GM04503 (cell line): Measurements from ENCODE around the gene PLXNA2.

Experiments used
- DNase-seq: peaks from one replicate; pipeline ENCODE4 v3.0.0-alpha.2; 2012; ENCODE audit warnings: low read depth

Gene PLXNA2

GRCh38 chr1:208117826-208118225 lies 126.4 kb downstream of the PLXNA2 start:
- no peak for DNase-seq

DNA sequence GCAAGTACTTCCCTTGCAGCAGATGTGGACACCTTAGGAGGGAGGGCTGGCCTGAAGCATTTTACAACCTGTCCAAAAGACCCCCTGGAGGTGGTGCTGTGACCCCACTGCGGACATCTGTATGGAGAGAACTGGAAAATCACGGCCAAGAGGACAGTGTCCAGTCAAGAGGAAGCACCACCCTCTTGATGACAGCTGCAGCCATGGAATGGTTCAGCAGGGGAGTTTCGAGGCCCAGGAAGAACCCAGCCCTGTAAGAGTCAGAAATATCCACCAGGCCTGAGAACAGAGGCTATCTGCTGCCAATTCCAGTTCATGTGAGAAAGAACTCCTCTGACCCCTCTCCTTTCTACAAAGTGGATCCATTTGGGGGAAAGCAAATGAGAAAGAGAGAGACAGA lies 126.8 kb downstream of the PLXNA2 start:
- no peak for DNase-seq

DNA sequence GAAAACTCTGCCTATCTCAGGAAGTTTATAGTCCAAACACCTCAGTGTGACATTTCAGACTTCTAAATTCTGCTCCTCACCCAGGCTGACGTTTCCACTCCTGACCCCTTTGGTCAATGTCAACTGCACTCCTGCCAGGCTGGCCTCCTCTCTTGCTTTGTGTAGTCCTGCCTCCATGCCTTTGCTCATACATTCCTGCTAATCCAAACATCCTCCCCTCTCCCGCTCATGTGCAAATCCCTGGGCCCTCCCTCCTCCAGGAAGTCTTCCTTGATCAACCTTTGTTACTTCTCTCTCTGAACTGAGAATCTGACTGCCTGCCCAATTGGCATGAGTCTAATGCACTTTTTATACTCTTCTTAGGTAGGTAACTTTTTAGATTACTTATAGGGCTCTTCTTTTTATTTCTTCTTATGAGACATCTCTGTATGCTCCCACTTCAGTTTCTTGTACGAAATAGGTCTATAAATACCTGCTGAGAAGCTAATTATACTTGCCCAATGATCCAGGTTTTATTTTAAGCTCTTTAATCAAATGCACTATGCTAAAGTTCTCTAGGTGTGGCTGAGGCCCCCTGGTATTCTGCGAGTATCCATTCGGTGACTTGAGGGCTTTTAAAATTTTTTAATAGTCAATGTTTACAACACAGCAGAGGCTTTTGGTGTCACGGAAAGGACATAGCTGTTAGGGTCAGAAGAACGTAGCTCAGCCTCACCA lies 128.1 kb downstream of the PLXNA2 start:
- DNase-seq = no peak

DNA sequence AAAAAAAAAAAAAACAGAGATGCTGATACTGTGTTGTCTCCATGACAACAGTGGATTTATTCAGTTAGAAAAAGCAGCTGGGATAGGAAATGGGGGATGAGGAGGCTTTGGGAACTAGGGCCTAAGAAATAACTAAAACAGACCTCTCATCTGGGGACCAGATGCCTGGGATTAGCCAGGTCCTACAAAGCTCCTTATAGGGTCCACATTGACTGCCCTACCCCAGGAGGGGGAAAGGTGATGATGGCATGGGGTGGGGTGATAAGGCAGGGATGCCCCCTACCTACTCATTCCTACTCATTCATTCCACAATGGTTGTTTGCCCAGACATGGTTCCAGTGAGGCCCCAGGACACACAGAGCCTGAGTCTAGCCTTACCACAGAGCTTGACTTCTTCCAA lies 131.2 kb downstream of the PLXNA2 start:
- no peak for DNase-seq

- no peak for DNase-seq
Measured at GRCh38 chr1:208112401-208112800, 131.8 kb downstream of the PLXNA2 start.

DNA sequence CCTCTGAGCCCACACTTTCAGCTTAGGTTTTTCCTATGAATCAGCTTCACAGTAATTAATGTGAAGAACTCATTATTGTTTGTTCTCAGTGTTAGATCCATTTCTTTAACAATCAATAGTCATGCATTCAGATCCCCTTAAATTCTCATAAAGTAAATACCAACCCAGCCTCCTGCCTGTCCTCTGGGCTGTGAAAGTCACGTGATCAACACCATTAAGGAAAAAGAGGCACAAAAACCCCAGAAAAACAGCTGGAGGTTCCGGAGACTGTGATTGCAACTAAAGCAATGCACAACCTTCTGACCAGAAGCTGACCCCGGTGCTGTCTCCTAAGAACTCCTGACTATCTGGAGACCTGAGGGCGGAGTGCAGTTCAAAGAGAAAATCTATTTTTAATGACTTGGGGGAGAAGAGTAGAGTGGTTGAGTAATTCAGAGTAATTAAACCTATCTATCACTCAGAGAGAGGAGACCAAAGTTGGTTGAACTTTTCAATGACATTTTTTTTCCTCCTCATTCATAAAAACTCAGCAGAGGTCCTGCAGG lies 132.5 kb downstream of the PLXNA2 start:
- no peak for DNase-seq

DNA sequence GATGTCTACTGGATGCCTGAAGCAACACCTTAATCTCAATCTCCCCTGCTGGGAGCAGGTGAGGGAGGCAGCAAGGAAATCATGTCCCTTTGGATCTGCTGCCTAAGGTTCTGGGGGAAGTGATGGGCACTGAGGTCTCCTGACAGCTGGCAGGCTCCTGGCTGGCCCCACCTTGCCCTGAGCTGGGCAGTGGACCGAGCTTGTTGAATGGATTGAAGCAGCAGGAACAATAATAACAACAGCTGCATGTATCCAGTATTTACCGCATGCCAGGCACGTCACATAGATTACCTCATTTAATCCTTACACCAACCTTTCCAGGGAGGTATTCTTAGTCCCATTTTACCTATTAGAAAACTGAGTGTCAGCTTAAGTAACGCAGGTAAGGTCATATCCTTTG lies 133.9 kb downstream of the PLXNA2 start:
- no peak for DNase-seq

DNA sequence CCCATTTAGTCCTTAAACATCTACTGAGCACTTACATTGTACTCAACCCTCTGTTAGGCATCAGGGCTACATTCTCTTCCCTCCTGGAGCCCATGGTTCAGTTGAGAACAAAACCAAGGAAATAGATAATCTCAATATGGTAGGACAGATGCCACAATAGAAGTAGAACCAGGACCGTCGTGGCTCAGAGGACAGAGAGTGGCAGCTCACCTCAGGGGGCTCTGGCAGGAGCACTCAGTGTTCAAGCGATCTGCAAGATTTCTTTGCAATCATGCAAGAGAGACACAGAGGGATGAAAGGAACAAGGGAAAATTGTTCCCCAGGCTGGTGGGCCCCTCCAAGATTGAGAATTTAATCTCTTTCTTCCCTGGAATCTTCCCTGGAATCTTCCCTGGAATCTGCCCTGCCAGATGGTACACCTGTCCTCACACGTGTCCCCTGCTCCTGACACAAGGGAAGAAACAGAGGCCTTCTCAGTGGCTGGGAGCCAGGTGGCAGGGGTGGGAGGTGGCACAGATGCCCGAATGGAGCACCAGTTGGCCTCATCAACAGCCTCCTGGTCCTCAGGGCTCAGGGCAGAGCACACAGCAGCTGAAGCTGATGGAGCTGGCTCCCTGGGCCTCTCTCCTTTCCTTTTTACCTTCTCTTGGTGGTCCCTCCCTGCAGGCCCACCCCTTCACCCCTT lies 135.4 kb downstream of the PLXNA2 start:
- no peak for DNase-seq

DNA sequence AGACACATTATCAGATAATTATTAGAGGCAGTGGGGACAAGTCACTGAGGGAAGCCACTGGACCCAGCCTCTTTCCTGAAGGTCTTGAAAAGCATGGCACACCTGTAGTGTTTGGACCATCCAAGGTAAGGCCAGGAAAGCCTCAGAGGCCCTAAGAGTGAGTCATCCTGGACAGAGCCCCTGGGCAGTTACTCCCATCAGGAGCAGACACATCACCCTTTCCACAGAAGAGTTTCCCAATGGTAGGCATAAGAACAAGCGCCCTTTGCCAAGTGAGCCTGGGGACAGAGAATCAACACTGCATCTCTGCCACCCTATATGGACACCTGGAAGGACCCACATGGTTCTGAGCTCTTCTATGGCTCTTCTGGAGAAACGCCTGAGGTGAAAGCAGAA lies 136.0 kb downstream of the PLXNA2 start:
- DNase-seq = no peak

DNA sequence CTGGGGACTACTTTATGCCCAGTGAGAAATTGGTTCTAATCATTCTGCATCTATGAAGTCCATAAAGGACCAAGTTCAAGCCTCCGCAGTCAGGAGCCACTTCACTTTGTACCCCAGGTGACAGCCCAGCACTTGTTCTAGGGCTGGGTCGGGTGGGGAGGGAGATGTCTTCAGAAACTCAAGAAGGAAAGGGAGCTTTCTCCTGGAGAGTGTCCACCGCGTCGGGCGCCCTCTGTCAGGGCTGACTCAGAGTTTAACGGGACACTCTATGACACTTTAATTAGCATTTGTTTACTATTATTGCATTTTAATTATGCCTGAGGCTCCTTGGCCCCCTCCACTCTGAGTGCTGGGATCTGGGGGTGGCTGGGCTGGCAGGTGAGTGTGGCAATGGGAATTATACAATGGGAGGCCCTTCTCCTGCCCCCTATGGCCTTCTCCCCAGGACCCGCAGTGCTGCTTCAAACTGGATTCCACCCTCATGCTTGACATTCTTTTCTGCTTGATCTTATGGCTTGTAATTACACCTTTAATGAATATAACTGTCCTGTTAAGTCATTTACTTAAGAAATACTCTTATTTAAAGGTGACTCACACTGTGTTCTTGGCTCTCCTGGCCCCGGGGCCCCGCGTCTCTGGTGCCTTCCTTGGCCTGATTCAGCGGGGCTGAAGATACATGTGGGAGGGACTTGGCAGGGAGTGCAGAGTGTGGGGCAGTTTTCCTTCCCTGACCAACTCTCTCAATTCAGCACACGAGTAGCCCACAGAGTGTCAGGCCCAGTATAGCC lies 136.6 kb downstream of the PLXNA2 start:
- no peak for DNase-seq

- no peak for DNase-seq
Measured at GRCh38 chr1:208106218-208106617, 138.0 kb downstream of the PLXNA2 start.

GRCh38 chr1:208105756-208106155 lies 138.4 kb downstream of the PLXNA2 start:
- DNase-seq = no peak

DNA sequence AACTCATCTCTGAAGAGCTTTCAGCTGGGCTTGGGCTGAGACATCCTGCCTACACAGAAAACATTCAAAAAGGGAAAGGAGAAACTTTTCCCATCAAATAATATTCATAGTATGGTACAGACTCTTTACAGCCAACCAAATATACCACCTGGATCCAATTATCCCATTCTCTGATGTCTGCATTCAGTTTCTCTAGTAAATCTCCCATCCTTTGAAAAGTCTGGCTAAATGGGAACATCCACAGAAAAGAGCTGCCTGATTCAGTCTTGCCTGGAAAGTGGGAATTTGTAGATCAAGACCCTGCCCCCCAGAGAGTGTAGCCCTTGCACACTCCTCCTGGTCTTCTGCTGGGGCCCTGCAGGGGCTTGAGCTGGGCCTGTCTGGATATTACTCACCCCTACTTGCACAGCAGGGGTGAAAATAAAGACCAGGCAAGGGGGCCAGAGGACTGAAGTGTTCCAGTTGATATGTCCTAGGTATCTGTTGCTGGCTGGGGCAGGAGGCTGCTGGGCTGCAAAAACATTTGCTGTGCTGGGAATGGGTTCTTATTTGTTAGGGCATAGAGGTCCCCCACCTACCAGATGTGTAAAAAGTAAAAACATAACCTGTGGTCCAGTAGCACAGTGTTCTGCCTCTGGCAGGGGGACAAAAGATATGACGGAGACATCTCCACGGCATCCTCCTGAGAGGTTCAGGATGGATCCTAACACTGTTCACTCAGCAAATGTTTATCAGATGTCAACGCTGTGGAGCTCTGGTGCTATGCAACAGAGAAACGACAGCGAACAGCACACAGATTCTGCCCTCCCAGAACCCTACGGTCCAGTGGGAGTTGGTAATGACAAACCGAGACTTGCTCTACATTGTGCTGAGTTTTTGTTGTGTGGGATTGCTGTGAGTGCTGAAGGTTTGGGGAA lies 140.3 kb downstream of the PLXNA2 start:
- DNase-seq = no peak

DNA sequence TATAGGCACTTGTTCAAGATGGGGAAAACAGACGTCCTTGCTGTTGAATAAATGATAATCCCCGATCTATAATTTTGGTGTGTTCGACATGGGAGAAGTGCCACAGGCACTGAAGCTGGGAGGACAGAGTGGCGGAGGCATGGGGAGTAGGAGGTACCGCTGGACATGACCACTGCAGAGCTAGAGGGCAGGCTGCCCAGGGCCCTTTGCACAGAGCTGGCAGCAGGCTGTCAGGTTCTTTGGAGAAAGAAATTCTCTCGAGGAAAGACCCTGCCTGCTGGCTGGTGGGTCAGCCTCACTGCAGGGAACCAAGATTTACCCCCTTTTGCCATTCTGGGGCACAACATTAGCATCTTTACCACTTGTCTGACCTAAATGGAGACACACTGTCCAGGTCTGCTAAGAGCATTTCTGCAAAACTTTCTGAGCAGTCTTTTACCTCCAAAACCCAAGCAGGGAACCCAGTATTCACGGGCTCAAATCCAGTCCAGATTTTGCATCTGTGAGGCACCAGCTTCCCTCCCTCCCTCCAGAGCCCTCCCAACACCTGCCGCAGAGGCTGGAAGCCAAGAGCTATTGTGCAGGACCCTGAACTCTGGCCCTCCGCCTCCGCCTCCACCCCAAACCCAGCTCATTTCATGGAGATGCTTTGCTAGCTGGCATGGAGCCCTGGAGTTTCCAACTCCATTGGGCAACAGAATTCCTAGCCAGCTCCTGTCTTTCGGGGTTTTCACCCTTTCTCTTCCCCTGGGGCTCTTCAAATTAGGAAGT lies 142.3 kb downstream of the PLXNA2 start:
- DNase-seq = no peak

DNA sequence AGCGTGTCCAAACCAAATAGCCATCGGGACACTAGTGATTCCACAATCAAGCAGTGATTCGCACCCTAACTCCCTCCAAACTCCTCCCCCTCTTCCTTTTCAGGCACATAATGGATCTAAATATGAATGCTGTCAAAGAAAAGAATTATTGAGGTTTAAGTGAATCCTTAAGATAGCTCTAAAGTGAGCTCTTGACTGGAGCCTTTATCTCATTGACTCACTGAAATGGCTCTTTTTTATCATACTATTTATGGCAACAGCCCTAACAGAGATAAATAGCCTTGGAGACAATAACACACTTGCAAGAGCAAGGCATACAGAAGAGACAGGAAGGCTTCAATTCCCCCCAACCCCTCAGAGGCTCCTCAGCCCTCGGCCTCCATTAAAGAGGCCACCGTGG lies 143.3 kb downstream of the PLXNA2 start:
- no peak for DNase-seq

GRCh38 chr1:208100106-208100505 lies 144.1 kb downstream of the PLXNA2 start:
- DNase-seq = no peak

DNA sequence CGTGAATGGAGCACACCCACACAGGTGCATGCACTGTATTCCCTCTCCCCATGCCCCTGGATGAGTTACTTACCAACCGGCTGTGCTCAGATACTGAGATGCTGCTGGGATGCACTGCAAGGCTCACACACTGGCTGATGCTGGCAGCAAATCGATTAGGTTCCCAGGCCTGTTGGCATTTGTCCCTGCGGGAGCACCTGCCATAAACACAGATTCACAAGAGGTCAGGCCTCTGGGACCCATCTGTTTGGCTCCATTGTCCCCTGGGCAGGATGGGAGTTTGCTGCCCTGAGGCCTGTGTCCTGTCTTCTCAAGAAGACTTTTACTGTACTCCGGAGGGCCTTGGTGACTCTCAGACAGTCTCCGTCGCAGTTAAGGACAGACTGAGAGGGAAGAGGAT lies 145.4 kb downstream of the PLXNA2 start:
- no peak for DNase-seq

DNA sequence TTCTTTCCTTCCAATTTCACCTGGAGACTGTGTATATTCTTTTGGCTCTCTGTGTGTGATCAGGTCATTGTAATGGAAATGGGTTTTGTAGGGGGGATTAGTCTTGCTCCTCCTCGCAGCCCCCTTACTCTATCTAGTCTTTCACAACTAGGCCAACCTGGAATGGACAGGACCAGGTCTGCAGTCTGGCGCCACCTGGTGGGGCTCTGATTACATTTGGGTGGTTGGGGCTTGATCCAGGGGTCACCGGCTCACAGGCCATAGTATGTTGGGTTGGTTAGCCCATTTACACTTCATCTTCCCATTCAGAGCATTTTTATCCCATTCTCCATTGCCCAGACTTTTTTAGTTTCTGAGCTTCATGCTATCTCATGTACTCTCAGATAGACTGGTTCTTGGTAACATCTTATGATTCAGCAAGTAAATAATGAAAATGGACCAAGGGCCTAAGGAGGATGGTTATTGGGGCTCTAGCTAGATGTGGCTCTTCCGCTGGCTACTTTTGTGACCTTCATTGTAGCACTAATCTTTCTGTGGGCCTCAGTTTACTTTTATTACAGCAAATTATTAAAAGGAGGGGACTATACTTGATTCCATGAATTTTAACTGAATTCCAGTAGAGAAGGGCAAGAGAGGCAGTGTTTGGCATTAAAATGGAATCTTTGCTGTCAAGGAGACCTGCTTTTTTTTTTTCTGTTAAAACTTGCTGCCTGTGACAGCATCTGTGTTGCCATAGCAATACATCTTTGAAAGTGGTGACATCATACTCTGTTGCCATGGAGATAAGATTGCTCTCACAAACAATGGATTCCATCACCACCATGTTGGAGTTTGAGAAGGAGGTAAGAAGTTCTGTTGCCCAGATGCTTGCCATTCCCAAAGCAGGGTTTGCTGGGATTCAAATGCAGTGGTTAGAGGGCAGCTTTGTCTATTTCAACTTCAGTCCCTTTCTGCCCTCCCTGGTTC lies 150.1 kb downstream of the PLXNA2 start:
- DNase-seq = peak; percentile 49

GRCh38 chr1:208093046-208093445 lies 151.1 kb downstream of the PLXNA2 start:
- no peak for DNase-seq
